Ascending aorta (tissue), 2 donors: ENCODE data around the gene GAS2L3. TPM values are rescaled to one million over a fixed set of nuclear protein-coding genes. Genes with fewer than 3 reads are reported as not detected.
"Not testable (repeated sequence)": the region's sequence is repeated elsewhere in the genome, so short reads cannot be mapped to it uniquely, and the experiment has no call there.

Experiments
- DNase-seq, 2 donors: peaks; one replicate each; pipeline ENCODE4 v3.0.0-alpha.2; 2019; ENCODE audit warnings: low spot score in 2 of 2
- H3K27ac ChIP-seq, 2 donors: fragments of 200-600 bp; sonication (generic); one replicate each; pipeline ENCODE4 v1.5.1; 2016 to 2017; ENCODE audit warnings: mild to moderate bottlenecking in 1 of 2
- H3K27me3 ChIP-seq: fragments of 200-600 bp; sonication (generic); one replicate; pipeline ENCODE4 v1.5.1; 2017
- H3K36me3 ChIP-seq, 2 donors: fragments of 200-600 bp; sonication (generic); one replicate each; pipeline ENCODE4 v1.5.1; 2016
- H3K4me1 ChIP-seq, 2 donors: fragments of 200-600 bp; sonication (generic); one replicate each; pipeline ENCODE4 v1.5.1; 2016 to 2017; ENCODE audit warnings: mild to moderate bottlenecking in 1 of 2
- H3K4me3 ChIP-seq, 2 donors: fragments of 200-600 bp; sonication (generic); one replicate each; pipeline ENCODE4 v1.5.1; 2016 to 2017; ENCODE audit warnings: mild to moderate bottlenecking in 1 of 2
- H3K9me3 ChIP-seq, 2 donors: fragments of 200-600 bp; sonication (generic); one replicate each; pipeline ENCODE4 v1.5.1; 2016
- CTCF ChIP-seq, 3 experiments: fragments of 200-600 bp in 2 of 3; fragments of 450-650 bp in 1 of 3; sonication (generic) in 2 of 3; IDR thresholded peaks; one replicate each; pipeline ENCODE4 v1.5.1; 2016 to 2019; ENCODE audit warnings: antibody characterized with exemption in 3 of 3, mild to moderate bottlenecking in 1 of 3, moderate library complexity in 1 of 3
- intact Hi-C: fragments of 100-400 bp; cut with DNase I; formaldehyde crosslinking; loops from one replicate; pipeline ENCODE4 v1.15.1; 2023
- total RNA-seq: library from RNA; depleted of rRNA; stranded (reverse); fragments of >200 nt; gene quantifications from one replicate; pipeline ENCODE4 v1.1.0, GENCODE V29; 2016

The GAS2L3 gene
- total RNA-seq, 1 donor from 2014 or later = not detected

GRCh38 chr12:100624571-100624970 lies 51.1 kb downstream of the GAS2L3 start:
- H3K4me1 ChIP-seq = no peaks in the 10 kb centered on the region
- H3K9me3 ChIP-seq = no peaks in the 10 kb centered on the region
- DNase-seq = no peak
- H3K27ac ChIP-seq = no peak overlapping the region
- no peak for TF ChIP-seq CTCF (IDR thresholded peaks at IDR 0.05)
- H3K27me3 ChIP-seq = no peaks in the 10 kb centered on the region
- no peaks in the 10 kb centered on the region for H3K36me3 ChIP-seq
- no peak overlapping the region for H3K4me3 ChIP-seq
- intact Hi-C loops = no loop called here

GRCh38 chr12:100632445-100632892 lies 59.0 kb downstream of the GAS2L3 start:
- no peak for TF ChIP-seq CTCF (IDR thresholded peaks at IDR 0.05)
- intact Hi-C loops = no loop called here

GRCh38 chr12:100633082-100633785 lies 59.8 kb downstream of the GAS2L3 start:
- H3K27me3 ChIP-seq, H3K27ac ChIP-seq, H3K9me3 ChIP-seq, H3K4me3 ChIP-seq, intact Hi-C loops, H3K4me1 ChIP-seq, H3K36me3 ChIP-seq, DNase-seq: not testable (repeated sequence)

More at GRCh38 chr12:100632445-100632892, 59.0 kb downstream of the GAS2L3 start:
- Histone ChIP-seq H3K9me3 (no peaks in the 10 kb centered on the region), H3K4me1 (no peaks in the 10 kb centered on the region), H3K27ac (no peak overlapping the region), H3K4me3 (no peak overlapping the region), H3K36me3 (no peaks in the 10 kb centered on the region), H3K27me3 (no peaks in the 10 kb centered on the region)
- DNase-seq = no peak

GRCh38 chr12:100643246-100643645 lies 69.8 kb downstream of the GAS2L3 start:
- Histone ChIP-seq H3K27ac (no peak overlapping the region), H3K4me3 (no peak overlapping the region), H3K27me3 (no peaks in the 10 kb centered on the region), H3K9me3 (peaks cover 0 to 3% of the 10 kb centered on the region in 2 donors), H3K36me3 (no peaks in the 10 kb centered on the region), H3K4me1 (no peaks in the 10 kb centered on the region)
- intact Hi-C loops = no loop called here
- DNase-seq = no peak
- TF ChIP-seq CTCF (IDR thresholded peaks at IDR 0.05) = no peak

- intact Hi-C loops = no loop called here
- H3K36me3 ChIP-seq = no peaks in the 10 kb centered on the region
- TF ChIP-seq CTCF (IDR thresholded peaks at IDR 0.05) = no peak
These were observed 73.4 kb downstream of the GAS2L3 start for GRCh38 chr12:100646896-100647295.

GRCh38 chr12:100651108-100651507 lies 77.6 kb downstream of the GAS2L3 start:
- no peak for TF ChIP-seq CTCF (IDR thresholded peaks at IDR 0.05)
- DNase-seq = no peak
- no peaks in the 10 kb centered on the region for H3K9me3 ChIP-seq
- no peak overlapping the region for H3K27ac ChIP-seq
- H3K36me3 ChIP-seq = no peaks in the 10 kb centered on the region
- H3K27me3 ChIP-seq = no peaks in the 10 kb centered on the region
- no peaks in the 10 kb centered on the region for H3K4me1 ChIP-seq
- H3K4me3 ChIP-seq = no peak overlapping the region
- intact Hi-C loops = no loop called here

More at GRCh38 chr12:100646896-100647295, 73.4 kb downstream of the GAS2L3 start:
- H3K4me1 ChIP-seq = no peaks in the 10 kb centered on the region
- DNase-seq = no peak
- no peak overlapping the region for H3K4me3 ChIP-seq
- H3K27me3 ChIP-seq = no peaks in the 10 kb centered on the region
- H3K27ac ChIP-seq = no peak overlapping the region
- H3K9me3 ChIP-seq = peaks cover 0 to 3% of the 10 kb centered on the region in 2 donors
